Loucy (cell line): ENCODE results near the gene OR10A6.

ENCODE experiments used
- H2AFZ ChIP-seq: fragments of 200-600 bp; sonication (generic); 2 replicates; pipeline ENCODE4 v1.6.0; 2016; ENCODE audit warnings: antibody characterized with exemption, mild to moderate bottlenecking, low read length, moderate library complexity
- H3F3A ChIP-seq: fragments of 200-600 bp; 2 replicates; pipeline ENCODE4 v1.6.0; 2016; ENCODE audit warnings: antibody characterized with exemption, low read depth, mild to moderate bottlenecking
- H3K27me3 ChIP-seq: fragments of 200-600 bp; sonication (generic); 2 replicates; pipeline ENCODE4 v1.6.1; 2014; ENCODE audit warnings: low read length, mild to moderate bottlenecking; ENCODE audit not compliant: insufficient read depth, poor library complexity, severe bottlenecking
- H3K36me3 ChIP-seq: fragments of 200-600 bp; sonication (generic); 2 replicates; pipeline ENCODE4 v1.6.1; 2016; ENCODE audit warnings: low read length; ENCODE audit not compliant: insufficient read depth
- H3K4me1 ChIP-seq: fragments of 200-600 bp; sonication (generic); 2 replicates; pipeline ENCODE4 v1.5.1; 2014; ENCODE audit warnings: low read length, mild to moderate bottlenecking; ENCODE audit not compliant: insufficient read depth, poor library complexity, severe bottlenecking
- H3K4me2 ChIP-seq: fragments of 200-600 bp; sonication (generic); 2 replicates; pipeline ENCODE4 v1.6.0; 2014; ENCODE audit warnings: antibody characterized with exemption, low read length, low read depth, mild to moderate bottlenecking; ENCODE audit not compliant: poor library complexity, severe bottlenecking
- H3K4me3 ChIP-seq: fragments of 200-600 bp; sonication (generic); 2 replicates; pipeline ENCODE4 v1.5.1; 2014; ENCODE audit warnings: low read length, mild to moderate bottlenecking, mixed read lengths; ENCODE audit not compliant: poor library complexity, severe bottlenecking
- H3K79me2 ChIP-seq: fragments of 200-600 bp; sonication (generic); 2 replicates; pipeline ENCODE4 v1.6.1; 2014; ENCODE audit warnings: low read length; ENCODE audit not compliant: insufficient read depth
- H3K9ac ChIP-seq: fragments of 200-600 bp; sonication (generic); 2 replicates; pipeline ENCODE4 v1.6.0; 2014; ENCODE audit warnings: mild to moderate bottlenecking, low read depth, low read length, moderate library complexity; ENCODE audit not compliant: poor library complexity, severe bottlenecking
- H3K9me2 ChIP-seq: fragments of 200-600 bp; sonication (generic); replicated peaks from 2 replicates; pipeline ENCODE4 v1.6.1; 2016; ENCODE audit warnings: low read depth, low read length, mixed read lengths
- H3K9me3 ChIP-seq: fragments of 200-600 bp; sonication (generic); 2 replicates; pipeline ENCODE4 v1.6.1; 2014; ENCODE audit warnings: mild to moderate bottlenecking, antibody characterized with exemption, low read length, low read depth; ENCODE audit not compliant: insufficient read depth
- H4K20me1 ChIP-seq: fragments of 200-600 bp; sonication (generic); 2 replicates; pipeline ENCODE4 v1.6.0; 2014; ENCODE audit warnings: antibody characterized with exemption, low read length, mild to moderate bottlenecking; ENCODE audit not compliant: insufficient read depth, poor library complexity, severe bottlenecking
- CTCF ChIP-seq: fragments of 200-600 bp; sonication (generic); conservative IDR thresholded peaks from 2 replicates; pipeline ENCODE4 v1.5.1; 2014; ENCODE audit warnings: mild to moderate bottlenecking, antibody characterized with exemption, low read length
- EZH2phosphoT487 ChIP-seq: fragments of 200-600 bp; IDR thresholded peaks from 2 replicates; pipeline ENCODE4 v1.6.1; 2018; ENCODE audit warnings: antibody characterized with exemption, mild to moderate bottlenecking, moderate library complexity, borderline replicate concordance

OR10A6 gene

GRCh38 chr11:7898666-7899283 is 32.3 kb downstream of the OR10A6 start:
- H4K20me1 ChIP-seq = no peaks in the 10 kb centered on the region
- no peaks in the 10 kb centered on the region for H3K27me3 ChIP-seq
- H3F3A ChIP-seq = no peaks in the 10 kb centered on the region
- no peaks in the 10 kb centered on the region for H3K79me2 ChIP-seq
- no peak overlapping the region for H3K9ac ChIP-seq
- no peak overlapping the region for H3K4me3 ChIP-seq
- H3K4me2 ChIP-seq = no peak overlapping the region
- no peak overlapping the region for H2AFZ ChIP-seq
- H3K4me1 ChIP-seq = no peaks in the 10 kb centered on the region
- TF ChIP-seq CTCF = no peak
- H3K9me2 ChIP-seq = no peaks in the 10 kb centered on the region
- H3K9me3 ChIP-seq = no peaks in the 10 kb centered on the region
- H3K36me3 ChIP-seq = no peaks in the 10 kb centered on the region

DNA sequence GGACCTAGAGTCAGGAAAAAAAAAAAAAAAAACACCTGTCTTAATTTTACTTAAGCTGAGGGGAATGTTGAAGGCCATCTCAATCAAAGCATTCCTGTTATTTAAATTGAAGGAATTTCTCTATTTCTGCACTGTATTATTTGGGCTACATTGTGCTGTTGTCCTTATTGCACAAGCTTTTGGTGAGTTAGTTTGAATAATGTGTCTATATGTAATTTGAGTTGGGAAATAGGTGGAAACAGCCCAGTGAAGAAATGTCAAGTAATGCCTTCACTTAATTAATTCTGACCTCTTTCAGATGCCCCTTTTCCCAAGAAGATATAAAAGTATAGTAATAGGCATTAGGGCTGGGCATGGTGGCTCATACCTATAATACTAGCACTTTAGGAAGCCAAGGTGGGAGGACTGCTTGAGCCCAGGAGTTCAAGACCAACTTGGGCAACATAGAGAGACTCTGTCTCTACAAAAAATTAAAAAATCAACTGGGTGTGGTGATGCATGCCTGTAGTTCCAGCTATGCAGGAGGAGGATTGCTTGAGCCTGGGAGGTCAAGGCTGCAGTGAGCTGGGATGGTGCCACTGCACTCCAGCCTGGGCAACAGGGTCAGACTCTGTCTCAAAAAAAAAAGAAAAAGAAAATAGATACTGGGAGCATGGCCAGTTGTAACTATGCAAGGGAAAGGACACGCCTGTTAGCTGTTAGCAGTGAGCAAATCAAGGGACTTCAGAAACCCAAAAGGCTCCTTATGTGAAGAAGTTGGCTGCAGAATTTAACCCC is 34.9 kb downstream of the OR10A6 start:
- Histone ChIP-seq H3K4me1 (peaks cover 19% of the 10 kb centered on the region), H3K27me3 (no peaks in the 10 kb centered on the region)
- TF ChIP-seq CTCF = no peak
- TF ChIP-seq EZH2phosphoT487 = no peak

GRCh38 chr11:7894251-7894650 is 36.8 kb downstream of the OR10A6 start:
- H3K27me3 ChIP-seq = no peaks in the 10 kb centered on the region
- H3K4me3 ChIP-seq = no peak overlapping the region
- H3K9me3 ChIP-seq = no peaks in the 10 kb centered on the region
- H3K36me3 ChIP-seq = no peaks in the 10 kb centered on the region
- no peaks in the 10 kb centered on the region for H4K20me1 ChIP-seq
- no peaks in the 10 kb centered on the region for H3K9me2 ChIP-seq
- TF ChIP-seq CTCF (no peak), EZH2phosphoT487 (no peak)
- H3K79me2 ChIP-seq = no peaks in the 10 kb centered on the region
- no peak overlapping the region for H3K9ac ChIP-seq
- H2AFZ ChIP-seq = no peak overlapping the region
- H3K4me2 ChIP-seq = no peak overlapping the region
- H3F3A ChIP-seq = no peaks in the 10 kb centered on the region; the same call in 1 of the 2 replicates
- peaks cover 36% of the 10 kb centered on the region for H3K4me1 ChIP-seq

More for the DNA sequence above, 34.9 kb downstream of the OR10A6 start:
- no peak overlapping the region for H3K4me2 ChIP-seq
- H4K20me1 ChIP-seq = no peaks in the 10 kb centered on the region
- no peak overlapping the region for H3K4me3 ChIP-seq
- H2AFZ ChIP-seq = no peak overlapping the region
- no peaks in the 10 kb centered on the region for H3K9me3 ChIP-seq
- no peaks in the 10 kb centered on the region for H3K9me2 ChIP-seq
- no peaks in the 10 kb centered on the region for H3F3A ChIP-seq
- no peak overlapping the region for H3K9ac ChIP-seq
- H3K79me2 ChIP-seq = no peaks in the 10 kb centered on the region
- H3K36me3 ChIP-seq = no peaks in the 10 kb centered on the region
